HEK293 (cell line): ENCODE measurements around the gene BRINP2.

Source experiments
- CTCF ChIP-seq: fragments of 450-650 bp; formaldehyde crosslinking; IDR thresholded peaks from 2 replicates; pipeline ENCODE4 v1.5.1; 2016; ENCODE audit warnings: missing biosample characterization, missing genetic modification characterization
- OSR2 ChIP-seq: fragments of 450-650 bp; formaldehyde crosslinking; IDR thresholded peaks from 2 replicates; pipeline ENCODE4 v1.5.1; 2016; ENCODE audit warnings: missing biosample characterization, missing genetic modification characterization
- PRDM1 ChIP-seq: fragments of 450-650 bp; formaldehyde crosslinking; IDR thresholded peaks from 2 replicates; pipeline ENCODE4; 2016; ENCODE audit warnings: missing biosample characterization, missing genetic modification characterization
- TCF7L2 ChIP-seq: IDR thresholded peaks from 2 replicates; pipeline ENCODE4 v1.6.1; 2011; ENCODE audit warnings: low read depth, mild to moderate bottlenecking, inconsistent platforms, low read length, moderate library complexity, borderline replicate concordance
- YY1 ChIP-seq: fragments of 450-650 bp; formaldehyde crosslinking; IDR thresholded peaks from 2 replicates; pipeline ENCODE4 v1.5.1; 2018; ENCODE audit warnings: missing biosample characterization, missing genetic modification characterization
- ZBTB20 ChIP-seq: fragments of 450-650 bp; formaldehyde crosslinking; IDR thresholded peaks from 2 replicates; pipeline ENCODE4 v1.5.1; 2016; ENCODE audit warnings: missing biosample characterization, missing genetic modification characterization
- ZBTB49 ChIP-seq: fragments of 450-650 bp; formaldehyde crosslinking; IDR thresholded peaks from 2 replicates; pipeline ENCODE4 v1.5.1; 2016; ENCODE audit warnings: missing biosample characterization, missing genetic modification characterization, low read depth
- ZNF146 ChIP-seq: fragments of 450-650 bp; formaldehyde crosslinking; IDR thresholded peaks from 2 replicates; pipeline ENCODE4 v1.5.1; 2016; ENCODE audit warnings: missing biosample characterization, missing genetic modification characterization
- ZNF426 ChIP-seq: fragments of 450-650 bp; formaldehyde crosslinking; IDR thresholded peaks from 2 replicates; pipeline ENCODE4 v1.5.1; 2017; ENCODE audit warnings: missing biosample characterization, missing genetic modification characterization, mild to moderate bottlenecking, inconsistent platforms, moderate library complexity
- TF ChIP-seq, protein P1 (sequence below): IDR thresholded peaks from 2 replicates; pipeline ENCODE4 v1.6.1; 2011; ENCODE audit warnings: mild to moderate bottlenecking, low read depth, low read length, borderline replicate concordance

DNA sequence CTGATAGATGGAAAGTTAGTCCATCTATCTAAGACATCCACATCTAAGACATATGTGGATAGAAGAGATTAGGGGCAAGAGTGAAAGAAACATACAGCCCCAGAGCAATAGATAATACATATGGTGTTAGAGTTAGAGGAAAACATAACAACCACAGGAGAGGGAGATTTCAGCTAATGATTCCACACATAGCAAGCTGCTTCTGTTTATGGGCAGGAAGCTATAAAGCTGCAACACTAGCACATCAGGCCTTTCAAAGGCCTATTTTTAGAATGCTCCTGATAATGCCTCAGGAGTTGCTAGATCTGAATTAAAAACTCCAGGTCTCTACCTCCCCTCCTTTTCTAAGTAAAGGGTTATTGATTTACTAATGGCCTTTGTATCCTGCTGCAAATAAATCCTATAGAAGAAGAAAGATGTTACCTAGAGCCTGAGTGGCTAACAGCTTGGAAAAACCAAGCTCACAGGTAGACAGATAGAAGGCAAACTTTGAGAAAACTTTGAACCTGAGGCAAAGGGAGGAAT lies 36.1 kb downstream of the BRINP2 start:
- TF ChIP-seq ZNF146 (tag by site-specific recombination): no peak
- TF ChIP-seq PRDM1: no peak
- TF ChIP-seq CTCF (tag by site-specific recombination): no peak
- no peak for TF ChIP-seq ZBTB20 (tag by site-specific recombination)
- TF ChIP-seq ZNF426 (tag by site-specific recombination): no peak
- TF ChIP-seq OSR2 (tag by site-specific recombination): no peak
- TF ChIP-seq TCF7L2: no peak
- no peak for TF ChIP-seq YY1 (tag by site-specific recombination)
- TF ChIP-seq ZBTB49 (tag by site-specific recombination): no peak
- TF ChIP-seq, protein P1, sequence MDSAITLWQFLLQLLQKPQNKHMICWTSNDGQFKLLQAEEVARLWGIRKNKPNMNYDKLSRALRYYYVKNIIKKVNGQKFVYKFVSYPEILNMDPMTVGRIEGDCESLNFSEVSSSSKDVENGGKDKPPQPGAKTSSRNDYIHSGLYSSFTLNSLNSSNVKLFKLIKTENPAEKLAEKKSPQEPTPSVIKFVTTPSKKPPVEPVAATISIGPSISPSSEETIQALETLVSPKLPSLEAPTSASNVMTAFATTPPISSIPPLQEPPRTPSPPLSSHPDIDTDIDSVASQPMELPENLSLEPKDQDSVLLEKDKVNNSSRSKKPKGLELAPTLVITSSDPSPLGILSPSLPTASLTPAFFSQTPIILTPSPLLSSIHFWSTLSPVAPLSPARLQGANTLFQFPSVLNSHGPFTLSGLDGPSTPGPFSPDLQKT: no peak
